ENCODE measurements around the gene ZNF488. TPM values are rescaled to one million over a fixed set of nuclear protein-coding genes. Genes with fewer than 3 reads are reported as not detected.
A peak's percentile ranks its signal among the peaks of the same experiment; 100 is the strongest.

ZNF488 gene
- total RNA-seq, 2 experiments from 2014 or later: 0.12 TPM; not detected in 1

DNA sequence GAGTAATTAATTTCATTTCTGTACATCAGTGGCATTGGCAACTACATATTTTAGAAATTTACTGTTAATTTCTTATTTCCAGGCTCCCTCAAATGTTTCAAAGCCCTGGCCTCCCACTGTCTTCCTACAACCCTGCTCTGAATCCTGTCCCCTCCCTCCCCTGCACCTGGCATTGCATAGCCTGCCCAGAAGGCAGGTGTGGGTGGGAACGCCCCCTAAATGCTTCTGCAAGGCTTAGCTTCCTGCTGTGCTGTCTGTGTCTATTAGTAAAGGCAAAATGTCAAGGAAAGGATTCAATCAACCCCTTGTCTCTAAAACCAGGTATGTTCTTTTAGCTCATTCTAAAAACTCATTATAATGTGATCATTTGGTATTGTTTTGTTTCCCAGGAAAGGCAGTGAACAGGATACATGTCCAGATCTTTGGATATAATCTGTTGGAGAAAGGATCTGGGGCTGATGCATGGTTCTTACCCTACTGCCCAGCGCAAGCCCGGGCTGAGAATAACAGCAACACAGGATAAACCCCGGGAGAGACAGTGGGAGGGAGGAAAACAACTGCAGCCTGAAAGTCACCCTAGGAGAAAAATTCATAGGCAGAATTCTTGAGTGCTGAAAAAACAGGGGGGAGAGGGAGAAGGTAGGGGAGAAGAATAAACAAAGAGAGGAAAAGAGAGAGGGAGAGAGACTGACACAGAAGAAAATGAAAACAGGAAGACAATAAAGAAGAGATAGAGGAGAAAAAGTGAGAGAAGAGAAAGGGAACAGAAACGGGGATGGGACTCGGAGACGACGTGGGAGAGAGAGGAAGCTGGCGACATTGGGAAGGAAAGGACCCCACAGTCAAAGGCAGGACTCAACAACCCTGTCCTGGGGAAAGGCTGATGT, 589 bp downstream of the ZNF488 start:
- Mint-ChIP-seq H3K27ac (no peak overlapping the region), H3K4me1 (peaks cover 23% of the 10 kb centered on the region), H3K4me3 (peak overlapping the region; percentile 73), H3K9me3 (ENCODE audit: low read depth) (peaks cover 14% of the 10 kb centered on the region), H3K27me3 (peaks cover 57% of the 10 kb centered on the region), H3K36me3 (peaks cover 9% of the 10 kb centered on the region)
- CTCF ChIA-PET: interaction anchor here (1.3 to 1.4 kb wide), 2 partner anchors 15 to 22 kb away, joined by 3 read pairs; no protein-coding TSS in a partner anchor
- no peak for ATAC-seq
- peak; percentile 27 for DNase-seq

DNA sequence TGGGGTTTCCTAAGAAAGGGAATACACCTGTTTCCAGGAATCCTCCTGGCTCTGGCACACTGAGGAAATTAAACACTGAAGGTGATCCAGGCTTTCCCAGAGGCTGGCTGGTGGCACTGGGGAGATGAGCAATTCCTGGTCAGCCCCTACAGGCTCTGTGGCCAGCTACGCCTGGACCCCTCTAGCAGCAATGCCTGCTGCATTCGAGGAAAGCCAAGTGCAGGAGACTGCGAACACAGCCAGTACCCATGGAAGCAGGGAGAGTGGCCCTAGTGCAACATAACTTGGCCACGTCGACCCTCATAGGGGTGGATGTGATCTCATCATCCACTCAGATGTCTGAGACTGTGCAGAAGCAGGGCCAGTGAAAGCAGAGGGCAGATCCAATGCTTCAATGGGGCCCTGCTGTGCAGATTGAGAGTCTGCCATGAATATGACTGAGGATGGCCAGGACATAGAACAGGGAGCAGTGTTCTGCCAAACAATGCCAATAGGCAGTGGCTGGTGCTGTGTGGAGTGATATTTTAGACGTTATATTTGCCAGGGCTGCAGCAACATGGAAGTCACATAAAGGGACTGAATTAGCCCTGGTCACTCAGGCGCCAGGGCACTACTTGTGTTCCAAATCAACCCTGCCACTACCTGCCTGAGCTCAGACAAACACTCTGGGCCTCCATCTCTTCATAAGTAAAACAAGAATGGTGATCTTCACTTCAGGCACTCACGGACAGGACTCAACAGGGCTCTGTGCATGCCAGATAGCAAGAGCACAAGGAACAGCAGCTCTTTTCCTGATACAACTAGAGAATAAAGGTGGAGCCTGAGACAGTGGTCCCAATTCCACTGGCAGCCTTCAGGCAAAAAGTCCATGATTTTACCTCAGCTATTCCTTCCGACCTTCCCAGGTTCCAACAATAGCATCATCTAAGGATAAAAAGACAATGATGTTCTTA, 2.4 kb downstream of the ZNF488 start:
- no peak overlapping the region for H3K4me3 Mint-ChIP-seq
- no peak for ATAC-seq
- peaks cover 23% of the 10 kb centered on the region for H3K4me1 Mint-ChIP-seq
- no peak overlapping the region for H3K27ac Mint-ChIP-seq
- DNase-seq: peak; percentile 33
- CTCF ChIA-PET: no interaction called here
- H3K27me3 Mint-ChIP-seq: peaks cover 65% of the 10 kb centered on the region
- H3K9me3 Mint-ChIP-seq (ENCODE audit: low read depth): peaks cover 5% of the 10 kb centered on the region
- H3K36me3 Mint-ChIP-seq: peaks cover 7% of the 10 kb centered on the region

DNA sequence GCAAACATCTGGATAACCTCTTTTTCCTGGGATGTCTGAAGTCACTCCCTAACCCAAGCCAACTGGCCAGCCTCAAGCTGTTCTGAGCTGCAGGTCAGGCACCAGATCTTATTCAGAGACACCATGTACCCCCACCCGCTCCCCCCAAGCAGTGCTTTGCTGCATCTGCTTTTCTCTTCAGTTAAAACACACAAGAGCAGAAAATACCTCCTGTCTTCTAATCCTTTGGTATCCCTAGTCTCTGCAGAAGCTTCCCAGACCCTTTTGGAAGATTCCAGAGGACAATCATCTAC, 3.0 kb downstream of the ZNF488 start:
- Mint-ChIP-seq H3K27me3 (peaks cover 70% of the 10 kb centered on the region), H3K27ac (no peak overlapping the region), H3K9me3 (ENCODE audit: low read depth) (peaks cover 5% of the 10 kb centered on the region), H3K4me1 (peaks cover 23% of the 10 kb centered on the region), H3K4me3 (no peak overlapping the region), H3K36me3 (peaks cover 7% of the 10 kb centered on the region)
- CTCF ChIA-PET: interaction anchor here (1.1 kb wide), 1 partner anchor 1098 kb away, joined by 3 read pairs; no protein-coding TSS in a partner anchor
- peak; percentile 35 for DNase-seq
- no peak for ATAC-seq

DNA sequence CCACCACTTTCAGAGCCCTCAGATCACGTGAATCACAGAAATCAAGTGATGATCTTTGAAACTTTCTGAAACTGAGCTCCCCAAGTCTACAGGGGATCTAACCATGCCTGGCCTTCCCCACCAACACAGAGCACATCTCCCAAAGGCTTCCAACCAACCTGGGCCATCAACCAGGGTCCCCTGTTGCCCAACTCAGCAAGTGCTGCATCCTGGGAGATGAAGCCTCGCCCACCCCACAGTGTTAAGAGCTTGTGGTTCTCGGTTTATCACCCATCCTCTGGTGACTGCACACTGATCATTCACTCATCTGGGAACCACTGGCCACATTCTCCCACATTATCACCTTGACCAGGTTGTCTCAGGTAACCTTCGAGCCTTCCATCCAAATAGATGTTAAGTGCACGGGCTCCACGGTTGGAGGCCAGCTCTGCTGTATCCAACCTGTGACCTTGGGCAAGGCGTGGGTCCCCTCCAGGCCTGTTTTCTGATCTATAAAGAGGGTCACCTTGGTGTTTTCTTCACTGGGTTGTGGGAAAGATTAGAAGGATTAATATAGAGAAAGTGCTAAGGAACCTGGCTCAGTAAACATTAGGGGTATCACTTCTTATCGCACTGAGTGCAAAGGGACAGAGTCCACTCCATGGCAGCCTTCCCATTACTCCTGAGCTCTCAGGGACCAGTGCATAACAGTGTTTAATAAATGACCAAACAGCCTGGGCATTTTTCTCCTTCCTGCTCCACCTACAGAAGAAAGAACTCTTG, 3.6 kb downstream of the ZNF488 start:
- H3K9me3 Mint-ChIP-seq (ENCODE audit: low read depth): peaks cover 2% of the 10 kb centered on the region
- H3K36me3 Mint-ChIP-seq: peaks cover 5% of the 10 kb centered on the region
- DNase-seq (peak; percentile 35), ATAC-seq (no peak)
- peaks cover 23% of the 10 kb centered on the region for H3K4me1 Mint-ChIP-seq
- H3K27me3 Mint-ChIP-seq: peaks cover 71% of the 10 kb centered on the region
- H3K27ac Mint-ChIP-seq: no peak overlapping the region
- no peak overlapping the region for H3K4me3 Mint-ChIP-seq
- CTCF ChIA-PET: interaction anchor here (0.7 to 1.1 kb wide), 2 partner anchors 1098 to 1274 kb away, joined by 3 read pairs; no protein-coding TSS in a partner anchor

DNA sequence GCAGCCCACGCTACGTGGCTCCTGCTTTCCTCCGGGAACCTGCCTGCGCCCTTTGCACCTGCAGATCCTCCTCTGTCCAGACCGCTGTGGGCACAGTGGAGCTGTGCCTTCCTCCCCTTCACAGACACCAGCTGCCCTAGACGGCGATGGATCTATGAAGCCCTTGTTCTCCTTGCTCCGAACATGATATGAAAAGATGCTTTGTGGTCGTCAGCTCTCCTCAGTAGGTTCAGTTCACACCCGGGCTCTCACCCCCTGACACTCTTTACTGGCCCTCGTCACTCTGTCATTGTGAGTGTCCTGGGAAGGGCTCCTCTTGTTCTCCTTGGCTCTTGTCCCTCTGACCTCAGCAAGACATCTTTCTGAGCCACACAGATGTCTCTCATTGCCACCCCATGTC, 4.2 kb downstream of the ZNF488 start:
- peaks cover 70% of the 10 kb centered on the region for H3K27me3 Mint-ChIP-seq
- ATAC-seq (no peak), DNase-seq (peak; percentile 27)
- H3K9me3 Mint-ChIP-seq (ENCODE audit: low read depth): no peaks in the 10 kb centered on the region
- H3K4me1 Mint-ChIP-seq: peaks cover 22% of the 10 kb centered on the region
- peaks cover 2% of the 10 kb centered on the region for H3K36me3 Mint-ChIP-seq
- H3K4me3 Mint-ChIP-seq: no peak overlapping the region
- H3K27ac Mint-ChIP-seq: no peak overlapping the region
- CTCF ChIA-PET: interaction anchor here (0.7 to 1.1 kb wide), 2 partner anchors 1097 to 1273 kb away, joined by 3 read pairs; no protein-coding TSS in a partner anchor

DNA sequence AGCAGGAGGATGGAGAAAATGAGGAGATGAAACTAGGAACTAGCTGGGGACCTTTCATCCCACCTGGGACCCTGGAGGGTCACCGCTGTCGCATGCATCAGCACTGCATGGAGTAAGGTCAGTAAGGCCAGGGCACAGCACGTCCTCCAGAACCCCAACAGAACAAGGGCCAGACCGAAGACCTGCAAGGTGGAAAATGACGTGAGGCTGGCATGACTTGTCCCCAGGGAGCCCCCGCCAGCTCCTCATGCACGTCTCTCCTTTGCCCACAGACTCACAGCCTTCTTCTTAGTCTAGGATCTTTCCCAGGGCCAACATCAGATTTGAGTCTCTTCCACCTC, 4.7 kb downstream of the ZNF488 start:
- Mint-ChIP-seq H3K36me3 (no peaks in the 10 kb centered on the region), H3K9me3 (ENCODE audit: low read depth) (no peaks in the 10 kb centered on the region), H3K27ac (no peak overlapping the region), H3K4me3 (no peak overlapping the region), H3K27me3 (peaks cover 68% of the 10 kb centered on the region), H3K4me1 (peaks cover 19% of the 10 kb centered on the region)
- ATAC-seq (no peak), DNase-seq (no peak)
- CTCF ChIA-PET: no interaction called here

DNA sequence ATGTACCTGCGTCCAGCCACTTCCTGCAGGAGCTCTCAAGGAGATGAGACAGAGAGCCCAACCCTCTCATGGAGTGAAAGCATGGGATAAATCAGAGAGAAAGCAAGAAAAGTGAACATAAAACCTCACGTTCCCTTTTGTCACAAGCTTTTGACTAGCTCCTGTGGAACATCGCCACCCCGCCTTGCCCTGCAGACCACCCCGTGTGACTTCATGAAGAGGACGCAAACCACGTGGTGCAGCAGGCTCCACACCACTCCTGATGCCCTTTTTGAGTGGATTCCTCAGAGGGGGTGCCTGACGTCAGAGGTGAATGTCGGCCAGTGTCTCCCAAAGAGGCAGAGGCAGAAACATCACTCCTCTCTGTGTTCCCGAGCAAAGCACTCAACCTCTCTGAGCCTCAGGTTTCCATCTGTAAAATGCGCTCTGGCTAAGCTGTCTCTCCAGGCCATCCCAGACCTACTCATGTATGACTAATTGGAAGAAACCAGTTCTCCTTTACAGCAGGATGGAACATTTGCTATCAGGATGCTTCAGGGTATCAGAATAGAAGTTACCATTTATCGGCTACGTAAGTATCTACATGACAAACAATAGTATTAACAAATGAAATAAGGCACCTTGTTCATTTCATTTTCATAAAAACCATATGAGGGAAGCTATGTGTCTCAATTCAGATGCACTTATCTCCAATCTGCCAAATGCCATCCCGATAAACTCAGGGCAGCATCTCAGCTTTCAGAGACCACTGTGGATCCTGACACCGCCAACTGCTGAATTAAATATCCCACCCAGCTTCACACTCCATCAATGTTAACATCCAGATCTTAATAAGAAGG, 5.3 kb downstream of the ZNF488 start:
- peaks cover 65% of the 10 kb centered on the region for H3K27me3 Mint-ChIP-seq
- CTCF ChIA-PET: no interaction called here
- ATAC-seq: no peak
- H3K4me1 Mint-ChIP-seq: peaks cover 18% of the 10 kb centered on the region
- H3K27ac Mint-ChIP-seq: no peak overlapping the region
- H3K4me3 Mint-ChIP-seq: no peak overlapping the region
- no peaks in the 10 kb centered on the region for H3K9me3 Mint-ChIP-seq (ENCODE audit: low read depth)
- peak; percentile 28 for DNase-seq
- H3K36me3 Mint-ChIP-seq: no peaks in the 10 kb centered on the region

DNA sequence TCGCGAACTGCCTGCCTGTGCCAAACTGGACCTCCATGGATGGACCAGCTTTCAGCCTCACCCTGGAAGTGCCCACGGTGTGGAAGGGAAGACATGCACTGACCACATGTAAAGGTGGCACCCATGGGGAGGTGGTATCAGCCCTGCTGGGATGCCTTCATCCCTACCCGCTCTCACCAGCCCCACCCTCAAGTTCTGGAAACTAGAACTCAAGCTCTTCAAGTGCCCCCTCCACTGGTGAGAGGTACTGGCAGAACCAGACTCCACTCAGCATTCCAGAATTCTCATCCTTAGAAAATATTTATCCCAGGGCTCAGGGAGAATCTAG, 5.9 kb downstream of the ZNF488 start:
- Mint-ChIP-seq H3K4me3 (no peak overlapping the region), H3K4me1 (peaks cover 13% of the 10 kb centered on the region), H3K27ac (no peak overlapping the region), H3K27me3 (peaks cover 60% of the 10 kb centered on the region), H3K36me3 (no peaks in the 10 kb centered on the region), H3K9me3 (ENCODE audit: low read depth) (no peaks in the 10 kb centered on the region)
- CTCF ChIA-PET: no interaction called here
- ATAC-seq: no peak
- DNase-seq: peak; percentile 30

DNA sequence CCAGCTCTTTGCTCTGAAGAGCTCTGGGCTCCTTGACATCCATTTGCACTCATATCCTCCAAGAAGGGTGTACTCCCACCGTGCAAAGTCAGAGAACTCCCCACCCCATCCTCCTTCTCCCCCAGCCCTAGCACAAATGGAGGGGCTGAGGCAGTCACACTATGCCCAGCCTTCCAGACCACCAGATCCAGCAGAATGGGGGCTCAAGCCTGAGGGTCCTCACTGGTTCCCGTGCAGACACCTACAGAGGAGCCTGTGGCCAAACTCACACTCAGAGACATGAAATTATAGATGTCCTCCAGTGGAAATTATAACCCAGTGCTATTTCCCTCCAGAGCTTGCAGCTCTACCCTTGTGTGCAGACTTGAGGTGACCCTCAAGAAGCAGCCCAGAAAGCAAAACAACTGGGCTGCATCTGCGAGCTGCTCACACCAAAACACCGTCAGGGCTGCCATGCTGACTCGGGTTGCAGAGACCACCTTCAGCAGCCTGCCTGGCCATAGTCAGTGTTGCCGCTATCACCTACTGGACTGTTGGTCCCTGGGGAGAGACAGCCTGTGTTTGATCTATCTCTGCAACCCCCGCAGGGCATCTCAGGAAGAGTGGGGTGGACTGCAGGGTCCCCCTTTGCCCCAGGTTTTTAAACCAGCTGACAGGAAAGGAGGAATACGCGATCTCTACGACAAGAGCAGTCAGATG, 7.4 kb downstream of the ZNF488 start:
- peak; percentile 19 for DNase-seq
- no peak overlapping the region for H3K4me3 Mint-ChIP-seq
- ATAC-seq: no peak
- CTCF ChIA-PET: no interaction called here
- H3K36me3 Mint-ChIP-seq: no peaks in the 10 kb centered on the region
- H3K27ac Mint-ChIP-seq: no peak overlapping the region
- H3K9me3 Mint-ChIP-seq (ENCODE audit: low read depth): no peaks in the 10 kb centered on the region
- peaks cover 13% of the 10 kb centered on the region for H3K4me1 Mint-ChIP-seq
- peaks cover 49% of the 10 kb centered on the region for H3K27me3 Mint-ChIP-seq

DNA sequence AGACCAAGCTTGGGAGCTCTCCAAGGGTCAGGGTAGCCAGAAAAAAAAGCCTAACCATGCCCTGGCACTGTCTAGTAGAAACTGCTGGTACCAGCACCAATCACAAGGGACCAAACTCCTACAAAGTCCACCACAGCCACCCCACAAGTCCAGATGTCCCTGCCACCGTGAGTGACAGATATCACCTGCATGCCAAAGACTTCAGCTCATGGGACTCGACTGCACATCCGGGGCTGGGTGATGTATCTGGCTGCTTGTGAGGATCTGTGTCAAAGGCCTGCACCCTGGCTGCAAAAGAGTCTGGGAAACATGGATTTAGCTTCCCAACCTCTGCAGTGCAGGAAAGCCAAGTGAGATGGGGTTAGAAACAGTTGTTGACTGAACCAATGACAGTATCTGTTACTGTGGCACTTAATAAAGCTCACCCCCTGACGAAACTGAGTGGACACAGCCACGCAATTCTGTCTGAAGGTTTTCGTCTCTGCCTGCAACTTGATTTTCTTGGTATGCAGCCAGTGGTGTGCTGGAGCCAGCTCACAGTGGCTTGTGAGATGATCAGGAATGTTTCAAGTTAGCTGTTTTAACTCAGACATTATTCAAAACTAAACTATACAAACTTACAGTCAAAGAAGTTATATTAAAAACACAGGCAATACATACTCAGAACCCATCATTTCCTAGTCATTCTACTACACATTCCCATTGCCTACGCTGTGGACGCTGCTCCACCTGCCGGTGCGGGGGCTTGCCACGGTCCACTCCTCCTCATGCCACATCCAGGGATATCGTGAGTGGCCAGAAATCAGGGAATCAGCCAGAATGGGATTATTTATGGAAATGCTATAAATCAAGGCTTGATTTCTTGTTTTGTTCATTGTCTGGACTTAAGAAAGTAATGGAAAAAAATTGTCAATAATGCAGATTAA, 9.2 kb downstream of the ZNF488 start:
- Mint-ChIP-seq H3K9me3 (ENCODE audit: low read depth) (no peaks in the 10 kb centered on the region), H3K27ac (no peak overlapping the region), H3K27me3 (peaks cover 33% of the 10 kb centered on the region), H3K4me3 (no peak overlapping the region), H3K4me1 (peaks cover 3% of the 10 kb centered on the region), H3K36me3 (no peaks in the 10 kb centered on the region)
- ATAC-seq (no peak), DNase-seq (peak; percentile 36)
- CTCF ChIA-PET: interaction anchor here (0.7 to 1.2 kb wide), 3 partner anchors 9 to 34 kb away, joined by 3 read pairs; no protein-coding TSS in a partner anchor

DNA sequence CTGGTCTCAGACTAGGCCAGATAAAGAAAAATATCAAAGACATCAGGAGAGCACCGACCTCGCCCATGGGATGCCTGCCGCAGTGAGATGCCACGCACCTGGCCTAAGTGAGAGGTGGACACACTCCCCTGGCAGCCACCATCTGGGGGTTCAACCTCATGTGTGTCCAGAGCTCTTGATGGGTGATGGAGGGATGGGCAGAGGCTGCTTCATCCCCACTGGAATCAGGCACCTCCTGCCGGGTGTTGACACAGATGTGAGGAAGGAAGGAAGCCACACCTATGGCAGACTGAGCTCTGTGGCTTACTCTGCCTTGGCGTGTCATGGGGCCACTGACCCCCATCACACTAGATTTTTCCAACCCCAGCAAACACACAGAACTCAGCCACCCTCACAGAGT, 11.4 kb downstream of the ZNF488 start:
- Mint-ChIP-seq H3K27me3 (peaks cover 26% of the 10 kb centered on the region), H3K4me1 (no peaks in the 10 kb centered on the region), H3K27ac (no peak overlapping the region), H3K36me3 (no peaks in the 10 kb centered on the region), H3K9me3 (ENCODE audit: low read depth) (no peaks in the 10 kb centered on the region), H3K4me3 (no peak overlapping the region)
- CTCF ChIA-PET: no interaction called here
- DNase-seq (no peak), ATAC-seq (no peak)
